K562 (cell line): ENCODE data around the gene UBE2L3. TPM values are rescaled to one million over a fixed set of nuclear protein-coding genes. Genes with fewer than 3 reads are reported as not detected.

Experiments used
- CHD2 ChIP-seq: IDR thresholded peaks from 2 replicates; pipeline ENCODE4 v1.6.1; 2011; ENCODE audit warnings: low read depth, low read length
- EP300 ChIP-seq: IDR thresholded peaks from 2 replicates; pipeline ENCODE4 v1.6.1; 2012; ENCODE audit warnings: low read length, improper control_type of control experiment
- GTF2F1 ChIP-seq: IDR thresholded peaks from 2 replicates; pipeline ENCODE4 v1.6.1; 2011; ENCODE audit warnings: low read depth, low read length, improper control_type of control experiment
- HMGXB4 ChIP-seq: sonication (generic); formaldehyde crosslinking; IDR thresholded peaks from 2 replicates; pipeline ENCODE4 v1.8.1; 2023; ENCODE audit warnings: mild to moderate bottlenecking, missing genetic modification reagents
- JUN ChIP-seq, 2 experiments: sonication (generic) in 1 of 2; formaldehyde crosslinking in 1 of 2; IDR thresholded peaks; 2 replicates each; pipeline versions ENCODE4 v1.6.1 to v1.8.0; 2012 to 2022; ENCODE audit warnings: borderline replicate concordance in 2 of 2, mild to moderate bottlenecking in 2 of 2, improper control_type of control experiment in 1 of 2, low read depth in 1 of 2, low read length in 1 of 2, missing genetic modification reagents in 1 of 2
- MAFF ChIP-seq: IDR thresholded peaks from 2 replicates; pipeline ENCODE4 v1.6.1; 2012; ENCODE audit warnings: low read length, improper control_type of control experiment
- MAFK ChIP-seq: IDR thresholded peaks from 2 replicates; pipeline ENCODE4 v1.6.1; 2011; ENCODE audit warnings: low read length, improper control_type of control experiment
- MBD2 ChIP-seq: sonication (generic); IDR thresholded peaks from 2 replicates; pipeline ENCODE4 v1.6.1; 2016; ENCODE audit warnings: low read depth, borderline replicate concordance
- PHTF2 ChIP-seq: fragments of 250-450 bp; sonication (Bioruptor Pico); IDR thresholded peaks from 2 replicates; pipeline ENCODE4 v1.5.0; 2021; ENCODE audit warnings: mild to moderate bottlenecking
- POLR2AphosphoS2 ChIP-seq: IDR thresholded peaks from 2 replicates; pipeline ENCODE4 v1.6.1; 2012; ENCODE audit warnings: low read length, improper control_type of control experiment
- SMC3 ChIP-seq: conservative IDR thresholded peaks from 2 replicates; pipeline ENCODE4 v1.6.1; 2011; ENCODE audit warnings: low read depth, low read length, improper control_type of control experiment; ENCODE audit not compliant: insufficient read depth
- STAT6 ChIP-seq: sonication (generic); formaldehyde crosslinking; IDR thresholded peaks from 2 replicates; pipeline ENCODE4 v1.8.1; 2023; ENCODE audit warnings: mild to moderate bottlenecking, missing genetic modification reagents
- polyA plus RNA-seq, 8 experiments: library from polyadenylated mRNA; depleted of rRNA in 4 of 8; stranded (reverse) in 5 of 8; unstranded in 3 of 8; fragments of >200 nt; fragmentation: Nextera tagmentation in 2 of 8; fragmentation: Illumina TruSeq in 1 of 8; extraction: Ambion mirVana in 2 of 8; extraction: Trizol in 1 of 8; gene quantifications; 2 replicates each; pipeline versions ENCODE4 v1.2.1 to v1.2.3, GENCODE V29; 2011 to 2014; ENCODE audit warnings: inconsistent platforms in 1 of 8, missing spikeins in 1 of 8
- total RNA-seq, 7 experiments: library from RNA; depleted of rRNA in 6 of 7; stranded (reverse); fragments of >200 nt in 6 of 7; fragmentation: Illumina TruSeq in 2 of 7; extraction: Trizol in 2 of 7; gene quantifications; 2 replicates each; pipeline versions ENCODE4 v1.2.1 to v1.2.3, GENCODE V29; 2011 to 2021; ENCODE audit warnings: low replicate concordance in 1 of 7

UBE2L3 gene
- total and polyA plus RNA-seq, 9 of the 15 experiments (the other 6 are each of a cell fraction or from before 2014, with no cell fraction given), result 215 to 625 (median 285) TPM

- TF ChIP-seq STAT6 (CRISPR knock-in tag) (peak; percentile 93), GTF2F1 (peak; percentile 72; the same call in 1 of the 2 replicates), MBD2 (no peak), POLR2AphosphoS2 (peak; percentile 95), EP300 (0 out of 2 replicates have a peak, but pooled peaks have one; percentile 0), PHTF2 (CRISPR knock-in tag) (no peak), SMC3 (0 out of 2 replicates have a peak, but pooled peaks have one; percentile 8), CHD2 (peak; percentile 32), MAFK (peak; percentile 41), JUN (IDR thresholded peaks at IDR 0.05; ENCODE audit: borderline replicate concordance, low read depth, low read length) (0 out of 2 replicates have a peak, but pooled peaks have one; percentile 20), JUN (CRISPR knock-in tag; IDR thresholded peaks at IDR 0.05; ENCODE audit: borderline replicate concordance) (no peak), MAFF (peak; percentile 10), HMGXB4 (peak; percentile 42; the same call in 1 of the 2 replicates)
- TF ChIP-seq, all 486 proteins: peak for 14
Observed at GRCh38 chr22:21624880-21625791, 57.6 kb downstream of the UBE2L3 start (continued).
